Measurements from ENCODE around the gene S1PR3. TPM values are rescaled to one million over a fixed set of nuclear protein-coding genes. Genes with fewer than 3 reads are reported as not detected.

S1PR3 gene
- total RNA-seq, 1 experiment from 2014 or later, result 2.8 TPM

DNA sequence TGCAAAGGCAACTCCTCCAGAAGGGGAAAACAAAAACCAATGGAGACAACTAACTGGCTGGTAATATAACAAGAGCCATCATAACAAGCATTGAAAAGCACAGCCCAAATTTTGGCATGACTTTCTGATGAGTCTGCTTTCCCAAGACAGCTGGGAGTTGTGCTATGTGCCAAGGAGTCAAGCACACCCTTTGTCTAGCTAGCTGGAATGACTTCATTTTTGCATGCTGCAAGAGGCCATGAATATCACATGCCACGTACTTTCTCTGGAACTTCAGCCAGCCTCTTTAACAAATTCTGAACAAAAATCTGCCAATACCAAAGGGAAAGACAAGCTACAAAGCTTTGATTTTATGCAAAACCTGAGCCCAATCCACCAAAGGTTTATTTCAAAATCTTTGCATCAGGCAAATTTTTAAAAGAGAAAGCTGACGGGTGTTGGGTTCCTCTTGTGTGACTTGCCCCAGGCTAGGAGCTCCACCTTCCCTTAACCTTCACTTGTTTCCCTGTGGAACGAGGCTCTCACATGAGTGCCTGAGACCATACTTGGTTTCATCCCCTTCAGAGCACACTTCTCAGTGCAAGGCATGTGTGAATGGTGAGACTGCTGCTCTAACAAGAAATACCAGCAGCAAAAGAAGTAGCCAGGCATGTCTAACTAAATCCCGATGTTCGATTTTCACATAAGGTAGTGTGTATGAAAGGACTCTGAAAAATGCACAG is 47.3 kb downstream of the S1PR3 start:
- BruUV-seq (replicated peaks), result no TSS peak
- POLR2A ChIA-PET, result interaction anchor here (0.8 to 1.3 kb wide), 3 partner anchors 17 to 272 kb away, joined by 3 to 5 read pairs (median 3); no protein-coding TSS in a partner anchor
- H3K4me3 Mint-ChIP-seq (ENCODE audit: unreplicated experiment), result peak overlapping the region; percentile 56
- H3K27ac Mint-ChIP-seq (ENCODE audit: low read depth, unreplicated experiment), result peak overlapping the region; percentile 65
- H3K36me3 Mint-ChIP-seq (ENCODE audit: insufficient read depth, unreplicated experiment), result peaks cover 5% of the 10 kb centered on the region
- peaks cover 6% of the 10 kb centered on the region for H3K4me1 Mint-ChIP-seq (ENCODE audit: insufficient read depth, unreplicated experiment)
- peak; percentile 78 for DNase-seq (ENCODE audit: unreplicated experiment)
- H3K27me3 Mint-ChIP-seq (ENCODE audit: insufficient read depth, unreplicated experiment), result no peaks in the 10 kb centered on the region
- CTCF ChIA-PET, result interaction anchor here (0.6 kb wide), 1 partner anchor 103 kb away, joined by 3 read pairs; no protein-coding TSS in a partner anchor
- TF ChIP-seq, protein P1, sequence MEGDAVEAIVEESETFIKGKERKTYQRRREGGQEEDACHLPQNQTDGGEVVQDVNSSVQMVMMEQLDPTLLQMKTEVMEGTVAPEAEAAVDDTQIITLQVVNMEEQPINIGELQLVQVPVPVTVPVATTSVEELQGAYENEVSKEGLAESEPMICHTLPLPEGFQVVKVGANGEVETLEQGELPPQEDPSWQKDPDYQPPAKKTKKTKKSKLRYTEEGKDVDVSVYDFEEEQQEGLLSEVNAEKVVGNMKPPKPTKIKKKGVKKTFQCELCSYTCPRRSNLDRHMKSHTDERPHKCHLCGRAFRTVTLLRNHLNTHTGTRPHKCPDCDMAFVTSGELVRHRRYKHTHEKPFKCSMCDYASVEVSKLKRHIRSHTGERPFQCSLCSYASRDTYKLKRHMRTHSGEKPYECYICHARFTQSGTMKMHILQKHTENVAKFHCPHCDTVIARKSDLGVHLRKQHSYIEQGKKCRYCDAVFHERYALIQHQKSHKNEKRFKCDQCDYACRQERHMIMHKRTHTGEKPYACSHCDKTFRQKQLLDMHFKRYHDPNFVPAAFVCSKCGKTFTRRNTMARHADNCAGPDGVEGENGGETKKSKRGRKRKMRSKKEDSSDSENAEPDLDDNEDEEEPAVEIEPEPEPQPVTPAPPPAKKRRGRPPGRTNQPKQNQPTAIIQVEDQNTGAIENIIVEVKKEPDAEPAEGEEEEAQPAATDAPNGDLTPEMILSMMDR (IDR thresholded peaks at IDR 0.05; ENCODE audit: unreplicated experiment), result no peak
- intact Hi-C loops (cut with micrococcal nuclease), result no loop called here
- H3K9me3 Mint-ChIP-seq (ENCODE audit: unreplicated experiment), result no peaks in the 10 kb centered on the region

DNA sequence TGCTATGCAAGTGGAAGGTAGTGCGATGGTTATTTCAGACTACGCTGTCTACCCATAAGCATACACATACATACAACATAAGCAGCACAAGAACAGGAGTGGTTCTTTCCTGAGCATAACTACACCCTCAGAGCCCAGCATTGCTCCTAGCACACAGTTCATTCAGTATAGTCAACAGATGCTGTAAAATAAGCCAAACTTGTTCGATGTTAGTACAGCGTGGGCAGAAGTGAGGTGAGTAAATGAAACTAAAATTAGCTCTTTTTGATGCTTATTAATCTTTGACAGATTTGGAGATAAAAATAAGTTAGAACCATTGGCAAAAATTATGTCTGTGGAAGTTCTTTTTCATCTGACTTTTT is 47.8 kb downstream of the S1PR3 start:
- H3K4me1 Mint-ChIP-seq (ENCODE audit: insufficient read depth, unreplicated experiment), result peaks cover 6% of the 10 kb centered on the region
- H3K27me3 Mint-ChIP-seq (ENCODE audit: insufficient read depth, unreplicated experiment), result no peaks in the 10 kb centered on the region
- peaks cover 5% of the 10 kb centered on the region for H3K36me3 Mint-ChIP-seq (ENCODE audit: insufficient read depth, unreplicated experiment)
- no peaks in the 10 kb centered on the region for H3K9me3 Mint-ChIP-seq (ENCODE audit: unreplicated experiment)
- no peak for DNase-seq (ENCODE audit: unreplicated experiment)
- TF ChIP-seq, protein P1 (IDR thresholded peaks at IDR 0.05; ENCODE audit: unreplicated experiment), result no peak
- intact Hi-C loops (cut with micrococcal nuclease), result no loop called here
- ChIA-PET CTCF (interaction anchor here (0.6 kb wide), 1 partner anchor 231 kb away, joined by 3 read pairs; no protein-coding TSS in a partner anchor), POLR2A (interaction anchor here (0.8 to 1.3 kb wide), 3 partner anchors 18 to 271 kb away, joined by 3 to 5 read pairs (median 3); no protein-coding TSS in a partner anchor)
- BruUV-seq (replicated peaks), result no TSS peak
- H3K27ac Mint-ChIP-seq (ENCODE audit: low read depth, unreplicated experiment), result peak overlapping the region; percentile 65
- H3K4me3 Mint-ChIP-seq (ENCODE audit: unreplicated experiment), result peak overlapping the region; percentile 56

DNA sequence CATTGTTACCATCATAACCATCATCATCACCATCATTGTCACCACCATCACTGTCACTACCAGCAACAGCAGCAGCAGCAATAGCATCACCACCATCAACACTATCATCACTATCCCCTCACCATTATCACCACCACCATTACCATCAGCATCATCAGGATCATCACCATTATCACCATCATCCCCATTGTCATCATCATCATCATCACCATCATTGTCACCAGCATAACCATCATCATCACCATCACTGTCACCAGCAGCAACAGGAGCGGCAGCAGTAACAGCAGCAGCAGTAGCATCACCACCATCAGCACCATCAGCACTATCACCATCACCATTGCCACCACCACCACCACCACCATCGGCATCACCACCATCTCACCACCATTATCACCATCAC is 48.4 kb downstream of the S1PR3 start:
- DNase-seq (ENCODE audit: unreplicated experiment), result no peak
- ChIA-PET POLR2A (no interaction called here), CTCF (interaction anchor here (0.6 kb wide), 1 partner anchor 231 kb away, joined by 3 read pairs; no protein-coding TSS in a partner anchor)
- Mint-ChIP-seq H3K36me3 (ENCODE audit: insufficient read depth, unreplicated experiment) (peaks cover 5% of the 10 kb centered on the region), H3K27me3 (ENCODE audit: insufficient read depth, unreplicated experiment) (no peaks in the 10 kb centered on the region), H3K4me3 (ENCODE audit: unreplicated experiment) (no peak overlapping the region), H3K27ac (ENCODE audit: low read depth, unreplicated experiment) (no peak overlapping the region), H3K4me1 (ENCODE audit: insufficient read depth, unreplicated experiment) (peaks cover 6% of the 10 kb centered on the region), H3K9me3 (ENCODE audit: unreplicated experiment) (no peaks in the 10 kb centered on the region)
- intact Hi-C loops (cut with micrococcal nuclease), result no loop called here
- BruUV-seq (replicated peaks), result no TSS peak
- TF ChIP-seq, protein P1 (IDR thresholded peaks at IDR 0.05; ENCODE audit: unreplicated experiment), result no peak

DNA sequence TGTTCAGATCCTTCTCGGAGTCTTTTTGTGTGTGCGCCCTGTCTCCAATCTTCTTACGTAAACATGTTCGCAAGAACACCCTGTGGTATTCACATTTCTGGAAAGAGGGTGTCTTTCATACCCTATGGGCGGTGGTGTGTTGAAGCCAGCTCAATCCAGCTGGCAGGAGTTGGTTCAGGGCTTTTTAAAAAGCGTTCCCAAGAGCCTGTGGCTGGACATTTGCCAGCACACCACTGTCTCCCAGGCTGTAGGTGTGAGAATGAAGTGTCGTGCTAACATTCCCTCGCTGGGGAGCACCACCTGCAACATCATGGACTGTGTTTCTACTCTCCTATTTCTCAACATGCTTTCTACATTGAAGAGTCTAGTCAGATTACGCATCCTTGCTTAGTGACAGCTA is 51.7 kb downstream of the S1PR3 start:
- intact Hi-C loops (cut with micrococcal nuclease), result no loop called here
- H3K9me3 Mint-ChIP-seq (ENCODE audit: unreplicated experiment), result no peaks in the 10 kb centered on the region
- H3K36me3 Mint-ChIP-seq (ENCODE audit: insufficient read depth, unreplicated experiment), result no peaks in the 10 kb centered on the region
- no peak for DNase-seq (ENCODE audit: unreplicated experiment)
- TF ChIP-seq, protein P1 (IDR thresholded peaks at IDR 0.05; ENCODE audit: unreplicated experiment), result no peak
- ChIA-PET CTCF (interaction anchor here (0.6 to 0.8 kb wide), 3 partner anchors 35 to 751 kb away, joined by 3 read pairs; no protein-coding TSS in a partner anchor), POLR2A (no interaction called here)
- no TSS peak for BruUV-seq (replicated peaks)
- no peaks in the 10 kb centered on the region for H3K27me3 Mint-ChIP-seq (ENCODE audit: insufficient read depth, unreplicated experiment)
- no peak overlapping the region for H3K27ac Mint-ChIP-seq (ENCODE audit: low read depth, unreplicated experiment)
- no peak overlapping the region for H3K4me3 Mint-ChIP-seq (ENCODE audit: unreplicated experiment)
- peaks cover 4% of the 10 kb centered on the region for H3K4me1 Mint-ChIP-seq (ENCODE audit: insufficient read depth, unreplicated experiment)

All from MCF 10A (cell line).